Lower leg skin (tissue), 3 donors: ENCODE measurements around the gene RNF152.

Experiments
- CTCF ChIP-seq, 3 donors: fragments of 450-650 bp; IDR thresholded peaks; one replicate each; pipeline ENCODE4 v1.5.1; 2016; ENCODE audit warnings: antibody characterized with exemption in 3 of 3, mild to moderate bottlenecking in 3 of 3, moderate library complexity in 2 of 3
- POLR2A ChIP-seq, 2 donors: fragments of 450-650 bp; IDR thresholded peaks; one replicate each; pipeline ENCODE4 v1.6.1; 2016 to 2017; ENCODE audit warnings: antibody characterized with exemption in 2 of 2, mild to moderate bottlenecking in 1 of 2, moderate library complexity in 1 of 2

- TF ChIP-seq POLR2A (IDR thresholded peaks at IDR 0.05) (no peak), CTCF (IDR thresholded peaks at IDR 0.05) (no peak)
Measured at GRCh38 chr18:61910101-61910500, 17.3 kb upstream of the RNF152 start.
